Esophagus muscularis mucosa (tissue), 4 donors: ENCODE measurements around the gene GGTLC2. TPM values are rescaled to one million over a fixed set of nuclear protein-coding genes. Genes with fewer than 3 reads are reported as not detected.

Experiments used
- DNase-seq: peaks from one replicate; pipeline ENCODE4 v3.0.0-alpha.2; 2017; ENCODE audit errors: extremely low spot score
- H3K27ac ChIP-seq, 4 donors: fragments of 200-600 bp; sonication (generic); replicated peaks in 1 of 4; 1 replicate in 3 of 4; 2 replicates in 1 of 4; pipeline ENCODE4 v1.5.1; 2016 to 2019; ENCODE audit warnings: mild to moderate bottlenecking in 1 of 4
- H3K27me3 ChIP-seq, 4 donors: fragments of 200-600 bp; sonication (generic); one replicate each; pipeline versions ENCODE4 v1.5.1 to v1.6.0; 2016 to 2019
- H3K36me3 ChIP-seq, 4 donors: fragments of 200-600 bp; sonication (generic); one replicate each; pipeline ENCODE4 v1.5.1; 2016 to 2019
- H3K4me1 ChIP-seq, 4 donors: fragments of 200-600 bp; sonication (generic); one replicate each; pipeline ENCODE4 v1.5.1; 2016 to 2019
- H3K4me3 ChIP-seq, 4 donors: fragments of 200-600 bp; sonication (generic); 1 replicate in 2 of 4; 2 replicates in 2 of 4; pipeline ENCODE4 v1.5.1; 2016 to 2019; ENCODE audit warnings: mild to moderate bottlenecking in 4 of 4, moderate library complexity in 1 of 4
- H3K9me3 ChIP-seq, 4 donors: fragments of 200-600 bp; sonication (generic); 1 replicate in 3 of 4; 2 replicates in 1 of 4; pipeline ENCODE4 v1.5.1; 2016 to 2019
- CTCF ChIP-seq, 3 experiments: fragments of 200-600 bp in 2 of 3; fragments of 450-650 bp in 1 of 3; sonication (generic) in 2 of 3; IDR thresholded peaks; one replicate each; pipeline ENCODE4 v1.5.1; 2017 to 2019; ENCODE audit warnings: antibody characterized with exemption in 3 of 3, mild to moderate bottlenecking in 2 of 3, moderate library complexity in 1 of 3
- EP300 ChIP-seq: sonication (generic); formaldehyde crosslinking; IDR thresholded peaks from one replicate; pipeline ENCODE4 v1.6.1; 2017; ENCODE audit warnings: antibody characterized with exemption
- POLR2A ChIP-seq: fragments of 450-650 bp; IDR thresholded peaks from one replicate; pipeline ENCODE4 v1.6.1; 2017; ENCODE audit warnings: antibody characterized with exemption, moderate library complexity, mild to moderate bottlenecking, low read depth
- POLR2AphosphoS5 ChIP-seq, 2 donors: sonication (generic); formaldehyde crosslinking; IDR thresholded peaks; one replicate each; pipeline ENCODE4 v1.6.1; 2017; ENCODE audit warnings: antibody characterized with exemption in 2 of 2
- WGBS: methylation state at CpG from one replicate; pipeline ENCODE4 v1.1.5; 2018; 5-methylcytosine and 5-hydroxymethylcytosine counted together
- intact Hi-C: fragments of 100-400 bp; cut with DNase I; formaldehyde crosslinking; loops from one replicate; pipeline ENCODE4 v1.15.1; 2023
- total RNA-seq, 4 donors: library from RNA; depleted of rRNA; stranded (reverse); fragments of >200 nt; gene quantifications; one replicate each; pipeline versions ENCODE4 v1.1.0 to v1.2.1, GENCODE V29; 2016

The GGTLC2 gene
- total RNA-seq, 4 donors from 2014 or later = not detected

GRCh38 chr22:22673099-22673498, 28.7 kb downstream of the GGTLC2 start:
- 83% methylated on average over 1 of the region's 3 CpGs for WGBS
- intact Hi-C loops = no loop called here

GRCh38 chr22:22673628-22674027, 29.2 kb downstream of the GGTLC2 start:
- Histone ChIP-seq H3K27me3 (peaks cover 0 to 3% (median 0%) of the 10 kb centered on the region in 4 donors), H3K4me3 (no peak overlapping the region), H3K9me3 (peaks cover 0 to 13% (median 4%) of the 10 kb centered on the region in 4 donors), H3K4me1 (no peaks in the 10 kb centered on the region), H3K27ac (no peak overlapping the region), H3K36me3 (no peaks in the 10 kb centered on the region)
- no peak for TF ChIP-seq POLR2AphosphoS5 (IDR thresholded peaks at IDR 0.05)
- TF ChIP-seq EP300 = no peak
- no peak for TF ChIP-seq CTCF (IDR thresholded peaks at IDR 0.05)
- no peak for TF ChIP-seq POLR2A
- DNase-seq = no peak
- intact Hi-C loops = no loop called here
- WGBS = 90% methylated on average over 2 of the region's 2 CpGs

More at GRCh38 chr22:22673099-22673498, 28.7 kb downstream of the GGTLC2 start:
- Histone ChIP-seq H3K4me3 (no peak overlapping the region), H3K36me3 (no peaks in the 10 kb centered on the region), H3K9me3 (peaks cover 0 to 13% (median 4%) of the 10 kb centered on the region in 4 donors), H3K27me3 (peaks cover 0 to 3% (median 0%) of the 10 kb centered on the region in 4 donors), H3K4me1 (no peaks in the 10 kb centered on the region), H3K27ac (no peak overlapping the region)
- no peak for DNase-seq
- TF ChIP-seq POLR2AphosphoS5 (IDR thresholded peaks at IDR 0.05) (no peak), CTCF (IDR thresholded peaks at IDR 0.05) (no peak), POLR2A (no peak), EP300 (no peak)

GRCh38 chr22:22674467-22674866, 30.1 kb downstream of the GGTLC2 start:
- Histone ChIP-seq H3K36me3 (no peaks in the 10 kb centered on the region), H3K9me3 (peaks cover 0 to 13% (median 4%) of the 10 kb centered on the region in 4 donors), H3K27me3 (peaks cover 0 to 3% (median 0%) of the 10 kb centered on the region in 4 donors), H3K4me1 (no peaks in the 10 kb centered on the region), H3K4me3 (no peak overlapping the region), H3K27ac (no peak overlapping the region)
- 84% methylated on average over 4 of the region's 4 CpGs for WGBS
- DNase-seq = no peak
- no peak for TF ChIP-seq CTCF (IDR thresholded peaks at IDR 0.05)
- TF ChIP-seq POLR2A = no peak
- no peak for TF ChIP-seq EP300
- TF ChIP-seq POLR2AphosphoS5 (IDR thresholded peaks at IDR 0.05) = no peak
- intact Hi-C loops = no loop called here

GRCh38 chr22:22678970-22679369, 34.6 kb downstream of the GGTLC2 start:
- H3K36me3 ChIP-seq = no peaks in the 10 kb centered on the region
- no peak for TF ChIP-seq POLR2A
- no peak for TF ChIP-seq POLR2AphosphoS5 (IDR thresholded peaks at IDR 0.05)
- TF ChIP-seq EP300 = no peak
- no peak for TF ChIP-seq CTCF (IDR thresholded peaks at IDR 0.05)
- H3K27me3 ChIP-seq = no peaks in the 10 kb centered on the region
- H3K4me1 ChIP-seq = peaks cover 0 to 21% (median 9%) of the 10 kb centered on the region in 4 donors
- no peaks in the 10 kb centered on the region for H3K9me3 ChIP-seq
- H3K4me3 ChIP-seq = no peak overlapping the region
- intact Hi-C loops = no loop called here
- DNase-seq = no peak
- no peak overlapping the region for H3K27ac ChIP-seq
- WGBS = 87% methylated on average over 4 of the region's 4 CpGs

GRCh38 chr22:22680396-22680795, 36.0 kb downstream of the GGTLC2 start:
- H3K9me3 ChIP-seq = no peaks in the 10 kb centered on the region
- WGBS = 97% methylated on average over 4 of the region's 4 CpGs

More at GRCh38 chr22:22680396-22680795, 36.0 kb downstream of the GGTLC2 start:
- no peak for DNase-seq
- TF ChIP-seq POLR2A = no peak
- Histone ChIP-seq H3K27me3 (no peaks in the 10 kb centered on the region), H3K27ac (no peak overlapping the region), H3K4me3 (no peak overlapping the region), H3K4me1 (peaks cover 0 to 35% (median 20%) of the 10 kb centered on the region in 4 donors), H3K36me3 (no peaks in the 10 kb centered on the region)
- intact Hi-C loops = no loop called here
